Measurements from ENCODE around the gene SERPINE3.

SERPINE3 gene

DNA sequence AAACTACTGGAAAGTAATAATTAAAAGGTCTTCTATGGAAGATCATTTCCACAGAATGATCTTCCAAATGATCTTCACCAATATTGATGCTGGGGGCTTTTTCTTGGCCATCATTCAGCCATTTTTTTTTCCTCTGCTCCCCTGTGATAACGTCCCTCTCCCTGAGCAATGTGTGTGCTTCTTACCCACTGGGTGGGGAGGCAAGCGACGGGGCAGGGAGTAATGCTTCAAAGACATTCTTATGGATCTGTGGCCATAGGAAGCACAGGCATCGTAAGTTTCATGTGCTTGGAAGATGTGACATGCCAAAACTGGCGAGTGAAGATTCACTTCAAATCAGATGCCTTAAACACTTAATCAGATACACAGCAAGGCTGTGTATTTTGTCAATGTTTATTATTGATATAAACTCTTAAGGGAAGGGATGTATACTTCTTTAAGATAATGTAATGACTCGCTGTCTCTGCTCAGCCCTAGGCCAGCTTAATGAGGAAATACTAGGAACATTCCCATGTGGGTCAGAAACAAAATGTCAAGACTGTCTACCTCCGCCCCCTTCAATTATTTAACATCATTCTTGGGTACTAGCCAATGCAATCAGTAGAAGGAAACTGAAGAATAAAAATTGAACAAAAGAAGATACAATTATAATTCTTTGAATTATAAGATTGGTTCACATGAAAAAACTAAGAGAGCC is 34.1 kb upstream of the SERPINE3 start:
- no peak overlapping the region for H3K4me3 ChIP-seq (replicated peaks; ENCODE audit: low read depth, low read length)
- no peak for TF ChIP-seq CTCF (IDR thresholded peaks at IDR 0.05; ENCODE audit: low read length, missing control alignments)
- DNase-seq (ENCODE audit: low read depth) = no peak

DNA sequence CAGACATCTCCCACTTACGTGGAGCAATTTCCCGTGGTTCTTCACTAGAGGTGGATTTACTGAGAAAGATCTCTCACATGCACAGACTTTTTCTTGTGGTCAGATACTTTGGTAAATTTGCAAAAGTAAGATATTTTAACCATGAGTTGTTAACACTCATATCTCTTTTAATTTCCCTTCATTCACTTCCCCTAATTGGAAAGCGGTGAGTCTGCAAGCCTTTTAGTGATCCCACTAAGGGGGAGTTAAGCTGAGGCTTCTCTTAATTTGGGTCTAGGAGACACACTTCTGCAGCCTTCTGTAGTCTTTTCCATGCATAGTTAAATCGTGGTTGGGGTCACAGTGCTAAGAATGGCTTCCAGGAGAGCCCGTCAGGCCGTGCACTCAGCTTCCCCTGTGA is 30.7 kb upstream of the SERPINE3 start:
- H3K4me3 ChIP-seq (replicated peaks; ENCODE audit: low read depth, low read length) = no peak overlapping the region
- no peak for TF ChIP-seq CTCF (IDR thresholded peaks at IDR 0.05; ENCODE audit: low read length, missing control alignments)
- DNase-seq (ENCODE audit: low read depth) = no peak

GRCh38 chr13:51311231-51311630 is 28.3 kb upstream of the SERPINE3 start:
- TF ChIP-seq CTCF (IDR thresholded peaks at IDR 0.05; ENCODE audit: low read length, missing control alignments) = no peak
- no peak for DNase-seq (ENCODE audit: low read depth)
- no peak overlapping the region for H3K4me3 ChIP-seq (replicated peaks; ENCODE audit: low read depth, low read length)

DNA sequence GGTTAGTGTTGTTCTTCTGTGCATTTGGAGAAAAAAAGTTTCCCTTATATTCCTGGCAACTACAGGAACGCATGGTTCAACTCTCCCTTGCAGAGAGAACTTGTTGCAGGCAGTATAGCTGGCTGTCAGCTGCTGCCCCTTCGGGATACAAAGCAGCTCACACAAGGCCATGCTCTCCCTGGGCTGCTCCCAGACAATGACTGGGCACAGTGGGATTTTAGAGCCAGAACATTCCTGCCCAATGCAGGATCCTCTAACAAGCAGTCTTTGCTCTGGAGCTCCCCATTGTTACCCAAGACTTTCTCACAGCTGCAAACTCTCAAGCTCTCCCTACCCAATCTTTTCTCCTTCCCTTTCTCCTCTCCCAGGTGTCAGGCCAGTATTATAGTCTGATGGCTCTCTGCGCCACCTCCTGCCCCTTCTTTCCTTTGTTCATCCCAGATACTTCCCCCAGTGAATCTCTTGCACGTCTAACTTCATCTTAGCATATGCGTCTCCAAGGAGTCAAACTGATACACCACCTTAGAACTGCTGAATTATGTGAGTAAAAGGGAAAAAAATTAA is 27.5 kb upstream of the SERPINE3 start:
- no peak for DNase-seq (ENCODE audit: low read depth)
- TF ChIP-seq CTCF (IDR thresholded peaks at IDR 0.05; ENCODE audit: low read length, missing control alignments) = no peak
- H3K4me3 ChIP-seq (replicated peaks; ENCODE audit: low read depth, low read length) = no peak overlapping the region

- no peak for DNase-seq (ENCODE audit: low read depth)
- TF ChIP-seq CTCF (IDR thresholded peaks at IDR 0.05; ENCODE audit: low read length, missing control alignments) = no peak
- H3K4me3 ChIP-seq (replicated peaks; ENCODE audit: low read depth, low read length) = no peak overlapping the region
These were observed 25.9 kb upstream of the SERPINE3 start for GRCh38 chr13:51313619-51314018.

GRCh38 chr13:51317262-51317661 is 22.2 kb upstream of the SERPINE3 start:
- H3K4me3 ChIP-seq (replicated peaks; ENCODE audit: low read depth, low read length) = no peak overlapping the region
- no peak for DNase-seq (ENCODE audit: low read depth)
- no peak for TF ChIP-seq CTCF (IDR thresholded peaks at IDR 0.05; ENCODE audit: low read length, missing control alignments)

DNA sequence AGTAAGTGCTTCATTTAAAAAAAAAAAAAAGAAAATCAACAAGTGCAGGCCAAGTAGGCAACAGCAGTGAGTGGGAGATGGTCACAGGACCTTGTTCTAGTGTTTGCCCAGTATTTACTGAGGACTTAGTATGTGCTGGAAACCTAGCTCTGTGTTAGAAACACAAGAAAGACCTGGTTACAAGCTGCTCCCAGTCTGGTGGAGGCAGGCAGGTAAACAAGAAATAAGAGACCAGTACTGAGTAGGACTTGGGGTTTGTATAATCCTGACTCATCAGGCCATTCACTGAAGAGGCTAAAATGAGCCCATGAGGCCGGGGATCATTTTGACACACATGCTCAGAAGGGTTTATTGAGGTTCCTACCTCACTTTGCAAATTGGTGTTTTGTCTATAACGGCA is 21.5 kb upstream of the SERPINE3 start:
- H3K4me3 ChIP-seq (replicated peaks; ENCODE audit: low read depth, low read length) = no peak overlapping the region
- no peak for DNase-seq (ENCODE audit: low read depth)
- no peak for TF ChIP-seq CTCF (IDR thresholded peaks at IDR 0.05; ENCODE audit: low read length, missing control alignments)

All from fibroblast of pulmonary artery (primary cell).